Effector memory CD4-positive, alpha-beta T cell (primary cell): ENCODE measurements around the gene IL20RB.
"Not testable (repeated sequence)": the region's sequence is repeated elsewhere in the genome, so short reads cannot be mapped to it uniquely, and the experiment has no call there.

Experiments used
- DNase-seq, 3 donors: peaks; one replicate each; pipeline ENCODE4 v3.0.0-alpha.2; 2020
- H3K27ac ChIP-seq: 2 replicates; pipeline ENCODE4 v1.7.0; 2013; ENCODE audit warnings: mild to moderate bottlenecking, low read length, moderate library complexity; ENCODE audit not compliant: insufficient read depth, poor library complexity, severe bottlenecking
- H3K27me3 ChIP-seq: replicated peaks from 2 replicates; pipeline ENCODE4 v1.7.0; 2013; ENCODE audit warnings: mild to moderate bottlenecking, low read length; ENCODE audit not compliant: insufficient read depth, control insufficient read depth, poor library complexity, severe bottlenecking
- H3K36me3 ChIP-seq: 2 replicates; pipeline ENCODE4 v1.7.0; 2013; ENCODE audit warnings: mild to moderate bottlenecking, low read length, moderate library complexity; ENCODE audit not compliant: control insufficient read depth, insufficient read depth
- H3K4me1 ChIP-seq: 2 replicates; pipeline ENCODE4 v1.7.0; 2013; ENCODE audit warnings: low read length, mild to moderate bottlenecking; ENCODE audit not compliant: control insufficient read depth, insufficient read depth, poor library complexity, severe bottlenecking
- H3K4me3 ChIP-seq: 2 replicates; pipeline ENCODE4 v1.7.0; 2013; ENCODE audit warnings: low read length, low read depth, mild to moderate bottlenecking; ENCODE audit not compliant: insufficient read depth, poor library complexity, severe bottlenecking
- H3K9me3 ChIP-seq: 2 replicates; pipeline ENCODE4 v1.7.0; 2013; ENCODE audit warnings: mild to moderate bottlenecking, low read length, moderate library complexity; ENCODE audit not compliant: control insufficient read depth

Gene IL20RB

DNA sequence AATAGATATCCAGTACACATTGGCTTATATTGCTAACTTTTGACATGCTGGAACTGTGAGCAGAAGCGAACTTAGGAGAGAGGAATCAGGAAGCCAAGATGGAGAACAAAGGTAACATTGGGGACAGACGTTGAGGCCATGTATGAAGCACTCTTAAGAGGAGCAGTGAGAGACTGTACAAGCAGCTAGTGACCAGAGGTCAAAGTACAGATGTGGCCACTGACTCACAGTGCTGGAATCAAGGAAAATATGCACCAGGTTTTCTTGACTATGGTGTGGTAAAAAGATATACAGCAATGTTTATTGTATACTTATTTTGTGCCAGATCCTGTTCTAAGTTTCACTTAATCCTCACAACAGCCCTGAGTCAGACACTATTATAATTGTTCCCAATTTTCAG is 2.0 kb upstream of the IL20RB start:
- Histone ChIP-seq H3K27ac (no peak overlapping the region), H3K36me3 (no peaks in the 10 kb centered on the region), H3K9me3 (no peaks in the 10 kb centered on the region), H3K4me3 (no peak overlapping the region), H3K4me1 (no peaks in the 10 kb centered on the region), H3K27me3 (no peaks in the 10 kb centered on the region)
- no peak for DNase-seq

- H3K27ac ChIP-seq: no peak overlapping the region
- no peaks in the 10 kb centered on the region for H3K36me3 ChIP-seq
- no peak overlapping the region for H3K4me3 ChIP-seq
- H3K27me3 ChIP-seq: no peaks in the 10 kb centered on the region
- DNase-seq: no peak
- H3K9me3 ChIP-seq: no peaks in the 10 kb centered on the region
- H3K4me1 ChIP-seq: no peaks in the 10 kb centered on the region
Observed at GRCh38 chr3:136956971-136957370, 812 bp upstream of the IL20RB start.

- H3K27ac ChIP-seq: no peak overlapping the region
- H3K4me3 ChIP-seq: no peak overlapping the region
- DNase-seq: no peak
- no peaks in the 10 kb centered on the region for H3K4me1 ChIP-seq
- no peaks in the 10 kb centered on the region for H3K27me3 ChIP-seq
- H3K9me3 ChIP-seq: no peaks in the 10 kb centered on the region
- no peaks in the 10 kb centered on the region for H3K36me3 ChIP-seq
Observed at GRCh38 chr3:136958939-136959338, 1.2 kb downstream of the IL20RB start.

GRCh38 chr3:136959599-136959998 is 1.8 kb downstream of the IL20RB start:
- no peaks in the 10 kb centered on the region for H3K9me3 ChIP-seq
- no peak for DNase-seq
- no peaks in the 10 kb centered on the region for H3K4me1 ChIP-seq
- H3K36me3 ChIP-seq: no peaks in the 10 kb centered on the region
- no peaks in the 10 kb centered on the region for H3K27me3 ChIP-seq
- no peak overlapping the region for H3K27ac ChIP-seq
- H3K4me3 ChIP-seq: no peak overlapping the region

DNA sequence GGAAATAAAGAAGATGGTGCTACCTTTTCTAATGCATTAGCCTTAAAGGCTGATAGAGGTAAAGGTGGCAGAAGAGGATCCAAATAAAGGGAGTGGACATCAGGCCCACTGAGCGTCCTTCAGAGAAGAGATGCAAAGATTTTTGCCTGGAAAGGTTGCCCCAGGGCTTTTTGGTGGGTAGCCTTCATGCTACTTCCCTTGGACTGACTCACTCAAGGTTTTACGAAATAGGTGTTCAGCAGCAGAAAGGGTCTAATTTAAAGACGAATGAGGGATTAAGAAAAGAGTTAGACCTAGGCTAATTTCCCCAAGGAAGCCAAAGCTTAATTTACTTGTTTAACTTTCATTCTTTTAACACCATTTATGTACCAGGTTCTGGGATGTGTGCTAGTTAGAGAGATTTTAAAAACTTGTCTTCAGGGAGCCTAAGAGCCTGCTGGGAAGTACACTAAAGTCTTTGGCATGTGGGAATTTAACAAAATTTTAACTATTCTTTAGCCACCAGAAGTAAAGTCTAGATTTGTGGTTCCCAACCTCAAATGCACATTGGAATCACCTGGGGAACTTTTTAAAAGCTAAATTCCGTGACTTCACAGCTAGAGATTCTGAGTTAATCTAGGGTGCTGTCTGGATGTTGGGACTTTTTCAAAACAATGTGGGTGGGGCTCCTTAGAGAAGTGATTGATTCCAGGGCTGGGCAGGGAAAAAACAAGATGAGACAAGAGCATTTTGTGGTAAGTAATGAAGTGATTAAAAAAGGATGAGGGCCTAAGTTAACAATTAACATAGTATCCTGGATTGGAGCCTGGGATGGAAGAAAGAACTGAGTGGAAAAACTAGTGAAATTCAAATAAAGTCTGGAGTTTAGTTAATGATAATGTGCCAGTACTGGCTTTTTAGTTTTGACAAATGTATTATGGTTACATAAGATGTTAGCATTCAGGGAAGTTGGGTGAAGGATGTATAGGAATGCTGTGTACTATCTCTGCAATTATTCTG is 3.4 kb downstream of the IL20RB start:
- no peaks in the 10 kb centered on the region for H3K9me3 ChIP-seq
- no peaks in the 10 kb centered on the region for H3K4me1 ChIP-seq
- no peak overlapping the region for H3K27ac ChIP-seq
- no peak for DNase-seq
- no peaks in the 10 kb centered on the region for H3K27me3 ChIP-seq
- H3K36me3 ChIP-seq: no peaks in the 10 kb centered on the region
- no peak overlapping the region for H3K4me3 ChIP-seq

DNA sequence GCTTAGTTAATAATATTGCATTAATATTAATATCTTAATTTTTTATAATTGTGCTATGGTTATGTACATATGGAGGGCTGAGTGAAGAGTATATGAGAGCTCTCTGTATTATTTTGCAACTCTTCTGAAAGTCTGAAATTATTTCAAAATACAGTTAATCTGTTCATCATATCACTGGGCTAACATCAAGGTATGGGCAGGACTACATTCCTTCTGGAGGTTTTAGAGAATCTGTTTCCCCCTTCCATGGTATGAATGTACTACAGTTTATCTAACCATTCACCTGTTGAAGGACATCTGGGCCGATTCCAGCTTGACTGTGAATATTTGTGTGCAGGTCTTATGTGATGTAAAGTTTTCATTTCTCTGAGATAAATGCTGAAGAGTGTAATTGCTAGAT is 5.1 kb downstream of the IL20RB start:
- Histone ChIP-seq H3K9me3 (no peaks in the 10 kb centered on the region), H3K4me3 (no peak overlapping the region), H3K27ac (no peak overlapping the region), H3K27me3 (no peaks in the 10 kb centered on the region), H3K4me1 (no peaks in the 10 kb centered on the region), H3K36me3 (no peaks in the 10 kb centered on the region)
- DNase-seq: no peak

- H3K27me3 ChIP-seq, H3K4me3 ChIP-seq, DNase-seq, H3K4me1 ChIP-seq, H3K9me3 ChIP-seq, H3K36me3 ChIP-seq, H3K27ac ChIP-seq: not testable (repeated sequence)
Observed at GRCh38 chr3:136969539-136969938, 11.8 kb downstream of the IL20RB start.

DNA sequence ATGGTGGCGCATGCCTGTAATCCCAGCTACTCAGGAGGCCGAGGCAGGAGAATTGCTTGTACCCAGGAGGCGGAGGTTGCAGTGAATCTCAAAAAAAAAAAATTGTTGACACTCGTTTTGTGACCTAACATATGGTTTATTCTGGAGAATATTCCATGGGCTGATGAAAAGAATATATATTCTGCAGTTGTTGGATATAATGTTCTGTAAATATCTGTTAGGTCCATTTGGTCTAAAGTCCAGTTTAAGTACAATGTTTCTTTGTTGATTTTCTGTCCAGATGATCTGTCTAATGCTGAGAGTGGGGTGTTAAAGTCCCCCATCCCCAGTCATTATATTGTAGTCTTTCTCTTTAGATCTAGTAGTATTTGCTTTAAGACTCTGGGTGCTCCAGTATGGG is 15.6 kb downstream of the IL20RB start:
- H3K27ac ChIP-seq: no peak overlapping the region
- H3K27me3 ChIP-seq: no peaks in the 10 kb centered on the region
- peaks cover 9% of the 10 kb centered on the region for H3K9me3 ChIP-seq
- no peaks in the 10 kb centered on the region for H3K36me3 ChIP-seq
- no peak for DNase-seq
- no peaks in the 10 kb centered on the region for H3K4me1 ChIP-seq
- no peak overlapping the region for H3K4me3 ChIP-seq

DNA sequence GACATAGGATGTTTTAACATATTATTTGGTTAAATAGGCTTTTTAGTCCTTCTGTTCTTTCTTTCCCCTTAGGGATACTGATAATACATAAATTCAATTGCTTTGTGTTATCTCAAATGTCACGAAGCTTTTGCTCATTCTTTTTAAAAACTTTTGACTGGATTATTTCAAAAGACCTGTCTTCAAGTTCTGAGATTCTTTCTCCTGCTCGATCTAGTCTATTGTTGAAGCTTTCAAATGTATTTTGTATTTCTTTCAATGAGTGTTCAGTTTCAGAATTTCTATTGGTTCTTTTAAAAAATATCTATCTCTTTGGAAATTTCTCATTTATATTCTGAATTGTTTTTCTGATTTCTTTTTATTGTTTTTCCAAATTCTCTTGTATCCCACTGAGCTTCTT is 16.9 kb downstream of the IL20RB start:
- Histone ChIP-seq H3K9me3 (peaks cover 9% of the 10 kb centered on the region), H3K27ac (no peak overlapping the region), H3K27me3 (no peaks in the 10 kb centered on the region), H3K36me3 (no peaks in the 10 kb centered on the region), H3K4me3 (no peak overlapping the region), H3K4me1 (no peaks in the 10 kb centered on the region)
- no peak for DNase-seq

GRCh38 chr3:136979204-136979603 is 21.4 kb downstream of the IL20RB start:
- Histone ChIP-seq H3K27me3 (no peaks in the 10 kb centered on the region), H3K4me3 (no peak overlapping the region), H3K9me3 (peaks cover 9% of the 10 kb centered on the region), H3K36me3 (no peaks in the 10 kb centered on the region), H3K4me1 (no peaks in the 10 kb centered on the region), H3K27ac (no peak overlapping the region)
- DNase-seq: no peak
